Measurements from ENCODE around the gene DISC1. TPM values are rescaled to one million over a fixed set of nuclear protein-coding genes. Genes with fewer than 3 reads are reported as not detected.

The DISC1 gene
- total RNA-seq, 1 donor from 2014 or later, result 13.6 TPM

DNA sequence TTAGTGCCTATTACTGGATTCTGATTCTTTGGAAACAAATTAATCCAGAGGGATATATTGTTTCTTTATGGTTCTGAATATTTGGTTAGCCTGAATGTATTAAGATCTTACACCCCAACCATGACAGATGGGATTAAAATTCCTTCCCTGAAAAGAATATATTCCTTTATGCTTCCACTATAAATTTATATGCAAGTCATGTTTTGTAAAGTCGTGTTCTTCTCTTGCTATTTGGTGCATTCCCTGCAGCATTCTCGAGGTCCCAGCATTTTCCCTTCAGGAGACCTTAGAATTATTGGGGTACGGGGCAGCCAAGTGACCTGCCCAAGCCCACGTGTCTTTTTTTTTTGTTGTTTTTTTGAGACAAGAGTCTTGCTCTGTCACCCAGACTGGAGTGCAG lies 62.4 kb downstream of the DISC1 start:
- intact Hi-C loops (cut with DNase I), result no loop called here
- Histone ChIP-seq H3K4me3 (no peak overlapping the region), H3K36me3 (peaks cover 3% of the 10 kb centered on the region), H3K4me1 (peaks cover 8% of the 10 kb centered on the region), H3K27me3 (ENCODE audit: low read depth) (no peaks in the 10 kb centered on the region), H3K27ac (no peak overlapping the region), H3K9me3 (no peaks in the 10 kb centered on the region)
- ATAC-seq (no peak), DNase-seq (no peak)
- TF ChIP-seq, protein P1, sequence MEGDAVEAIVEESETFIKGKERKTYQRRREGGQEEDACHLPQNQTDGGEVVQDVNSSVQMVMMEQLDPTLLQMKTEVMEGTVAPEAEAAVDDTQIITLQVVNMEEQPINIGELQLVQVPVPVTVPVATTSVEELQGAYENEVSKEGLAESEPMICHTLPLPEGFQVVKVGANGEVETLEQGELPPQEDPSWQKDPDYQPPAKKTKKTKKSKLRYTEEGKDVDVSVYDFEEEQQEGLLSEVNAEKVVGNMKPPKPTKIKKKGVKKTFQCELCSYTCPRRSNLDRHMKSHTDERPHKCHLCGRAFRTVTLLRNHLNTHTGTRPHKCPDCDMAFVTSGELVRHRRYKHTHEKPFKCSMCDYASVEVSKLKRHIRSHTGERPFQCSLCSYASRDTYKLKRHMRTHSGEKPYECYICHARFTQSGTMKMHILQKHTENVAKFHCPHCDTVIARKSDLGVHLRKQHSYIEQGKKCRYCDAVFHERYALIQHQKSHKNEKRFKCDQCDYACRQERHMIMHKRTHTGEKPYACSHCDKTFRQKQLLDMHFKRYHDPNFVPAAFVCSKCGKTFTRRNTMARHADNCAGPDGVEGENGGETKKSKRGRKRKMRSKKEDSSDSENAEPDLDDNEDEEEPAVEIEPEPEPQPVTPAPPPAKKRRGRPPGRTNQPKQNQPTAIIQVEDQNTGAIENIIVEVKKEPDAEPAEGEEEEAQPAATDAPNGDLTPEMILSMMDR (IDR thresholded peaks at IDR 0.05), result no peak

DNA sequence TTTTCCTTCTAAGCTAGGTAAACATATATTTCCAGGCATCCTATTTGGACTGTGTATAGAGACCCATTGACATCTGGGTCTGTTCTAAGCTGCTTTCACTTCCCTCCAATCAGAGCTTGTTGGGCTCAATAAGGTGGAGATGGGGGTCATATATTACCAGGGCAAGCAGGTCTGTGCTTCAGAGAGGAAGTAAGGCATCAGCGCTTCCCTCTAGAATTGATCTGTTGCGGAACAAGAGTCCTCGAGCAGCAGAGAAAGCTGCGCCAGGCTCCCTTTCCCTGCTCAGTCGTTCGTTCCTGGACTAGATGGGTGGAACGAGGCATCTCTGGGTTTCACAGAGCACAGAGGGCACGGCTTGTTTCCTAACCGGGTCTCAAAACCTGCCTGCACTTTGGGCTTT lies 63.5 kb downstream of the DISC1 start:
- Histone ChIP-seq H3K36me3 (peaks cover 5% of the 10 kb centered on the region), H3K4me1 (peaks cover 15% of the 10 kb centered on the region), H3K27me3 (ENCODE audit: low read depth) (no peaks in the 10 kb centered on the region), H3K9me3 (no peaks in the 10 kb centered on the region), H3K27ac (no peak overlapping the region), H3K4me3 (no peak overlapping the region)
- intact Hi-C loops (cut with DNase I), result no loop called here
- ATAC-seq, result no peak
- TF ChIP-seq, protein P1 (IDR thresholded peaks at IDR 0.05), result no peak
- DNase-seq, result no peak

DNA sequence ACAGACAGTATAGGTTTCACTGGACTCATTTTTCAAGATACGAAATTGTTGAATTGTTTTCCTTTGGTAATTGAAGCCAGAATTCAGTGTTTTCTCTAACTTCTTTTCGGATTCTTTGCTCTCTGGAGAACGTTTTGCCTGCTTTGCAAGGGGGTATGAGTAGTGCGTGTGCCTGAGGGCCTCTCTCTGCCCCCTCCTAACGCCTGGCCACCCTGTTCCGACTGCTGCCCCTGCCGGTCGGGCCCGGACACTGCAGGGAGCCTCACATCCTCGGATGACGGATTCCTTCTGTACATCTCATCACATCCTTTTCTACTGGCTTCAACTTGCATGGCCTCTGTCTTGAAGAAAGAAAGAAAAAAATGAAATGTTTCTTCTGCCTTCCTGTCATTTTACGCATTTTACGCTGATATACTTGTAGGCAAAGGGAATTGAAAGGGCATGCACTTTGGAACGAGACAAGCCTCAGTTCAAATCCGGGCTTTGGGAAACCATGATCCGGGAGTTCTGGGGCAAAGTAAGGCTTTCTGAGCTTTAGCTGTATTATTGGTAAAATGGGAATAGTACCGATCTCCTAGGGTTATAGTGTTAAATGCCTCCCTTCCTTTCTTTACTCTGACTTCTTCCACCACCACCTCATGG lies 65.1 kb downstream of the DISC1 start:
- no peak overlapping the region for H3K27ac ChIP-seq
- DNase-seq (no peak), ATAC-seq (peak in 1 of 2 donors; percentile 69)
- H3K4me3 ChIP-seq, result no peak overlapping the region
- intact Hi-C loops (cut with DNase I), result no loop called here
- TF ChIP-seq, protein P1 (IDR thresholded peaks at IDR 0.05), result peak; percentile 45
- H3K27me3 ChIP-seq (ENCODE audit: low read depth), result no peaks in the 10 kb centered on the region
- H3K4me1 ChIP-seq, result peaks cover 15% of the 10 kb centered on the region
- no peaks in the 10 kb centered on the region for H3K9me3 ChIP-seq
- peaks cover 5% of the 10 kb centered on the region for H3K36me3 ChIP-seq

DNA sequence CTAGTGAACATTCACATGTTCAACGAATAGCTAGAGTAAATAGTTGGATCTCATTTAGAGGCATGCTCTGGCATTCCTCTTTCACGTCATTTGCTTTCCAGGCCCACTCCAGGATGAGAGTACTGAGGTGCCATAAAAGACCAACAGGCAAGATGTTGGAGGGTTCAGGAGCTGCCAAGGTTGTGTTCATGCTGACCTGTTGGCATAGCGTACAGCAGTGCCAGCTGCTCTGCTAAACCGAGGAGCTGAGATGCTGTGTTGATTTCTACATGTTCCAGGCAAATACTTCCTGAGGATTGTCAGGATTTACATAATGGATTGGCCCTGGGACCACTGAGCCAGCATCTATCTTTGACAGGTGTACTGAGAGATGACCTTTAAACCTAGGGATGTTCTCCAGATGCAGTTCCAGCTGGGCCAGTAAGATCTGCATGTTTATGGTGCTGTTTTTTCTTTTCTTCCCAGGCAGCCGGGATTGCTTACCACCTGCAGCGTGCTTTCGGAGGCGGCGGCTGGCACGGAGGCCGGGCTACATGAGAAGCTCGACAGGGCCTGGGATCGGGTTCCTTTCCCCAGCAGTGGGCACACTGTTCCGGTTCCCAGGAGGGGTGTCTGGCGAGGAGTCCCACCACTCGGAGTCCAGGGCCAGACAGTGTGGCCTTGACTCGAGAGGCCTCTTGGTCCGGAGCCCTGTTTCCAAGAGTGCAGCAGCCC lies 66.9 kb downstream of the DISC1 start:
- ATAC-seq, result peak in 1 of 2 donors; percentile 8
- H3K4me3 ChIP-seq, result no peak overlapping the region
- peaks cover 15% of the 10 kb centered on the region for H3K4me1 ChIP-seq
- H3K9me3 ChIP-seq, result no peaks in the 10 kb centered on the region
- H3K36me3 ChIP-seq, result peaks cover 5% of the 10 kb centered on the region
- no peak overlapping the region for H3K27ac ChIP-seq
- no peak for DNase-seq
- H3K27me3 ChIP-seq (ENCODE audit: low read depth), result no peaks in the 10 kb centered on the region
- TF ChIP-seq, protein P1 (IDR thresholded peaks at IDR 0.05), result no peak
- intact Hi-C loops (cut with DNase I), result no loop called here

DNA sequence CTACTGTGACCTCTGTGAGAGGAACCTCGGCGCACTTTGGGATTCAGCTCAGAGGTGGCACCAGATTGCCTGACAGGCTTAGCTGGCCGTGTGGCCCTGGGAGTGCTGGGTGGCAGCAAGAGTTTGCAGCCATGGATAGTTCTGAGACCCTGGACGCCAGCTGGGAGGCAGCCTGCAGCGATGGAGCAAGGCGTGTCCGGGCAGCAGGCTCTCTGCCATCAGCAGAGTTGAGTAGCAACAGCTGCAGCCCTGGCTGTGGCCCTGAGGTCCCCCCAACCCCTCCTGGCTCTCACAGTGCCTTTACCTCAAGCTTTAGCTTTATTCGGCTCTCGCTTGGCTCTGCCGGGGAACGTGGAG lies 67.5 kb downstream of the DISC1 start:
- no peaks in the 10 kb centered on the region for H3K9me3 ChIP-seq
- H3K36me3 ChIP-seq, result peaks cover 5% of the 10 kb centered on the region
- peaks cover 15% of the 10 kb centered on the region for H3K4me1 ChIP-seq
- H3K27me3 ChIP-seq (ENCODE audit: low read depth), result no peaks in the 10 kb centered on the region
- H3K4me3 ChIP-seq, result no peak overlapping the region
- H3K27ac ChIP-seq, result no peak overlapping the region
- intact Hi-C loops (cut with DNase I), result no loop called here
- peak in 1 of 2 donors; percentile 31 for ATAC-seq
- no peak for DNase-seq
- TF ChIP-seq, protein P1 (IDR thresholded peaks at IDR 0.05), result no peak

Measured in lower lobe of right lung (tissue), 2 donors.